Esophagus muscularis mucosa (tissue), 4 donors: ENCODE results near the gene GNS. TPM values are rescaled to one million over a fixed set of nuclear protein-coding genes. Genes with fewer than 3 reads are reported as not detected.

Experiments used
- DNase-seq: peaks from one replicate; pipeline ENCODE4 v3.0.0-alpha.2; 2017; ENCODE audit errors: extremely low spot score
- H3K27ac ChIP-seq, 4 donors: fragments of 200-600 bp; sonication (generic); replicated peaks in 1 of 4; 1 replicate in 3 of 4; 2 replicates in 1 of 4; pipeline ENCODE4 v1.5.1; 2016 to 2019; ENCODE audit warnings: mild to moderate bottlenecking in 1 of 4
- H3K27me3 ChIP-seq, 4 donors: fragments of 200-600 bp; sonication (generic); one replicate each; pipeline versions ENCODE4 v1.5.1 to v1.6.0; 2016 to 2019
- H3K36me3 ChIP-seq, 4 donors: fragments of 200-600 bp; sonication (generic); one replicate each; pipeline ENCODE4 v1.5.1; 2016 to 2019
- H3K4me1 ChIP-seq, 4 donors: fragments of 200-600 bp; sonication (generic); one replicate each; pipeline ENCODE4 v1.5.1; 2016 to 2019
- H3K4me3 ChIP-seq, 4 donors: fragments of 200-600 bp; sonication (generic); 1 replicate in 2 of 4; 2 replicates in 2 of 4; pipeline ENCODE4 v1.5.1; 2016 to 2019; ENCODE audit warnings: mild to moderate bottlenecking in 4 of 4, moderate library complexity in 1 of 4
- H3K9me3 ChIP-seq, 4 donors: fragments of 200-600 bp; sonication (generic); 1 replicate in 3 of 4; 2 replicates in 1 of 4; pipeline ENCODE4 v1.5.1; 2016 to 2019
- CTCF ChIP-seq, 3 experiments: fragments of 200-600 bp in 2 of 3; fragments of 450-650 bp in 1 of 3; sonication (generic) in 2 of 3; IDR thresholded peaks; one replicate each; pipeline ENCODE4 v1.5.1; 2017 to 2019; ENCODE audit warnings: antibody characterized with exemption in 3 of 3, mild to moderate bottlenecking in 2 of 3, moderate library complexity in 1 of 3
- EP300 ChIP-seq: sonication (generic); formaldehyde crosslinking; IDR thresholded peaks from one replicate; pipeline ENCODE4 v1.6.1; 2017; ENCODE audit warnings: antibody characterized with exemption
- POLR2A ChIP-seq: fragments of 450-650 bp; IDR thresholded peaks from one replicate; pipeline ENCODE4 v1.6.1; 2017; ENCODE audit warnings: antibody characterized with exemption, moderate library complexity, mild to moderate bottlenecking, low read depth
- POLR2AphosphoS5 ChIP-seq, 2 donors: sonication (generic); formaldehyde crosslinking; IDR thresholded peaks; one replicate each; pipeline ENCODE4 v1.6.1; 2017; ENCODE audit warnings: antibody characterized with exemption in 2 of 2
- WGBS: methylation state at CpG from one replicate; pipeline ENCODE4 v1.1.5; 2018; 5-methylcytosine and 5-hydroxymethylcytosine counted together
- intact Hi-C: fragments of 100-400 bp; cut with DNase I; formaldehyde crosslinking; loops from one replicate; pipeline ENCODE4 v1.15.1; 2023
- total RNA-seq, 4 donors: library from RNA; depleted of rRNA; stranded (reverse); fragments of >200 nt; gene quantifications; one replicate each; pipeline versions ENCODE4 v1.1.0 to v1.2.1, GENCODE V29; 2016

The GNS gene
- total RNA-seq, 4 donors from 2014 or later = 71.0 to 92.9 (median 89.9) TPM

DNA sequence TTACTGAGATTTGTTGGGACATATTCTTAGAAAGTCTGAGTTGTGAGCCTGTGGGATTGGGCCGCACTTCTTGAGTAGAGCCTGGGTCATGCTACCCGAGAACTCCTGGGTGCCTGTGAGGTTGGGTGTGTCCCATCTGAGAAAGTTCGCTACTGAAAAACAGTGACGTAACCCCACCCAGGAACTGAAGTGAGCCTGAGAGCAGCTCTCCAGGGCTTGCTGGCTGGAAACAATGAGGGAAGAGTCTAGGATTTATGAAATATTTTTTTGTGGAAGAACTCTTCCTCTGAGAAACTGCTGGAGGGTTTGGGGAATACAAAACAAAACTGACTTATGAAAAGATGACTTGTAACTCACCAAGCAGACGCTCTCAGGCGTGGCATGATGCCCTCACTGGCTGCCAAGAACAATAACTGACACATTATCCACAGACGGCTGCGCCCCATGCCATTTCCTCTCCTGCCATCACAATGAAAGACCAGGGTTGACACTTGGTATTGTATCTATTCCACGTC, 79.7 kb downstream of the GNS start:
- Histone ChIP-seq H3K27me3 (no peaks in the 10 kb centered on the region), H3K4me3 (peak overlapping the region; percentile 22 to 43 (median 34)), H3K36me3 (no peaks in the 10 kb centered on the region), H3K4me1 (peaks cover 81 to 99% (median 97%) of the 10 kb centered on the region in 4 donors), H3K9me3 (no peaks in the 10 kb centered on the region), H3K27ac (peak overlapping the region; percentile 82 to 85 (median 83))
- 29% methylated on average over 9 of the region's 9 CpGs for WGBS
- intact Hi-C loops = no loop called here
- no peak for DNase-seq
- TF ChIP-seq POLR2AphosphoS5 (IDR thresholded peaks at IDR 0.05) (peak; percentile 61 to 63), POLR2A (no peak)

- H3K9me3 ChIP-seq = no peaks in the 10 kb centered on the region
- 87% methylated on average over 5 of the region's 5 CpGs for WGBS
- no peaks in the 10 kb centered on the region for H3K36me3 ChIP-seq
- peak overlapping the region; percentile 82 to 85 (median 83) for H3K27ac ChIP-seq
- intact Hi-C loops = no loop called here
- TF ChIP-seq POLR2AphosphoS5 (IDR thresholded peaks at IDR 0.05) (no peak), EP300 (no peak), POLR2A (no peak), CTCF (IDR thresholded peaks at IDR 0.05) (no peak)
- DNase-seq = no peak
- peaks cover 87 to 100% (median 99%) of the 10 kb centered on the region in 4 donors for H3K4me1 ChIP-seq
- no peaks in the 10 kb centered on the region for H3K27me3 ChIP-seq
- no peak overlapping the region for H3K4me3 ChIP-seq
Observed at GRCh38 chr12:64678835-64679234, 80.4 kb downstream of the GNS start.

GRCh38 chr12:64678248-64678647, 81.0 kb downstream of the GNS start:
- no peak overlapping the region for H3K4me3 ChIP-seq
- no peaks in the 10 kb centered on the region for H3K27me3 ChIP-seq
- intact Hi-C loops = no loop called here
- no peak for TF ChIP-seq POLR2A
- DNase-seq = no peak
- WGBS = 94% methylated on average over 2 of the region's 2 CpGs
- no peaks in the 10 kb centered on the region for H3K9me3 ChIP-seq
- peak overlapping the region; percentile 82 to 85 (median 83) for H3K27ac ChIP-seq
- H3K4me1 ChIP-seq = peaks cover 88 to 100% (median 99%) of the 10 kb centered on the region in 4 donors
- no peaks in the 10 kb centered on the region for H3K36me3 ChIP-seq

DNA sequence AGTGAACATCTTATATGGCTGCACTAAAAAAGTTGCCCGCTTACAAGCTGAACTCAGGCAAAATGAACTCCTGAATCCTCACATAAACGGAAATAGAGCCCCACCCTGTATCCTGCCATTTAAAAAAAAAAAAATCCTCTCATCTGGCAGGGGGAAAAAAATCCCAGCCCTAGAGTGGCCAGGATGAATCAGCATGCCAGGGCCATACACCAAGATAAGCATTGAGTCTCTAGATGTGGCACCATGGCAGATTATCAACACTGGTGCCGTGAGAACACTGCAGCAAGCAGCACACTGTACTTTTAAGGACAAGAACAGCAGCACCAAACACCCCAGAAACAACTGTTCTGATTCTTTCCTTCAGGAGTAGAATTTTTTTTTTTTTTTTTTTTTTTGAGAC, 83.4 kb downstream of the GNS start:
- no peaks in the 10 kb centered on the region for H3K9me3 ChIP-seq
- 17% methylated on average over 3 of the region's 3 CpGs for WGBS
- H3K4me3 ChIP-seq = no peak overlapping the region
- intact Hi-C loops = no loop called here
- H3K4me1 ChIP-seq = peaks cover 89 to 100% (median 99%) of the 10 kb centered on the region in 4 donors
- TF ChIP-seq CTCF (IDR thresholded peaks at IDR 0.05) (no peak), EP300 (no peak), POLR2A (no peak), POLR2AphosphoS5 (IDR thresholded peaks at IDR 0.05) (peak; percentile 57 to 66)
- no peaks in the 10 kb centered on the region for H3K27me3 ChIP-seq
- peak overlapping the region; percentile 82 to 85 (median 83) for H3K27ac ChIP-seq
- DNase-seq = no peak
- H3K36me3 ChIP-seq = no peaks in the 10 kb centered on the region

GRCh38 chr12:64674367-64674922, 84.8 kb downstream of the GNS start:
- Histone ChIP-seq H3K27me3 (no peaks in the 10 kb centered on the region), H3K9me3 (no peaks in the 10 kb centered on the region), H3K27ac (peak overlapping the region; percentile 82 to 85 (median 83)), H3K36me3 (no peaks in the 10 kb centered on the region), H3K4me3 (no peak overlapping the region), H3K4me1 (peaks cover 89 to 100% (median 99%) of the 10 kb centered on the region in 4 donors)
- WGBS = 89% methylated on average over 10 of the region's 10 CpGs
- intact Hi-C loops = no loop called here
- TF ChIP-seq EP300 = no peak
- TF ChIP-seq CTCF (IDR thresholded peaks at IDR 0.05) = no peak
- no peak for TF ChIP-seq POLR2A
- no peak for TF ChIP-seq POLR2AphosphoS5 (IDR thresholded peaks at IDR 0.05)
- no peak for DNase-seq
